CD4-positive, alpha-beta T cell treated with Interleukin-4 for 4 hours (primary cell): ENCODE results near the gene CCDC106.
A peak's percentile ranks its signal among the peaks of the same experiment; 100 is the strongest.

Experiments
- DNase-seq: peaks from one replicate; pipeline ENCODE4 v3.0.0-alpha.2; 2020

CCDC106 gene

GRCh38 chr19:55670280-55671053, 22.5 kb downstream of the CCDC106 start:
- no peak for DNase-seq

- no peak for DNase-seq
These were observed 23.0 kb downstream of the CCDC106 start for GRCh38 chr19:55671054-55671378.

- DNase-seq, result no peak
These were observed 24.4 kb downstream of the CCDC106 start for GRCh38 chr19:55672418-55672817.

- DNase-seq, result no peak
These were observed 25.5 kb downstream of the CCDC106 start for GRCh38 chr19:55673465-55673864.

- DNase-seq, result no peak
These were observed 25.9 kb downstream of the CCDC106 start for GRCh38 chr19:55673889-55674288.

- no peak for DNase-seq
These were observed 26.4 kb downstream of the CCDC106 start for GRCh38 chr19:55674459-55674840.

GRCh38 chr19:55674841-55675660, 27.0 kb downstream of the CCDC106 start, which contains the start of gene EPN1:
EPN1 (plus strand) TSS chr19:55675226; CDS start chr19:55678628, 3,402 bp downstream.
- peak; percentile 96 for DNase-seq

- DNase-seq, result no peak
These were observed 27.8 kb downstream of the CCDC106 start for GRCh38 chr19:55675661-55676354.

- DNase-seq, result no peak
These were observed 28.4 kb downstream of the CCDC106 start for GRCh38 chr19:55676383-55676782.

GRCh38 chr19:55676889-55677505, 29.0 kb downstream of the CCDC106 start:
- DNase-seq, result no peak

GRCh38 chr19:55677572-55678028, 29.6 kb downstream of the CCDC106 start:
- DNase-seq, result no peak

- peak; percentile 19 for DNase-seq
These were observed 30.2 kb downstream of the CCDC106 start for GRCh38 chr19:55678121-55678671.

GRCh38 chr19:55679343-55680257, 31.6 kb downstream of the CCDC106 start:
- no peak for DNase-seq

- no peak for DNase-seq
These were observed 32.5 kb downstream of the CCDC106 start for GRCh38 chr19:55680339-55681130.

GRCh38 chr19:55681131-55682092, 33.4 kb downstream of the CCDC106 start:
- DNase-seq, result no peak

GRCh38 chr19:55683449-55684261, 35.6 kb downstream of the CCDC106 start:
- no peak for DNase-seq

- no peak for DNase-seq
These were observed 37.1 kb downstream of the CCDC106 start for GRCh38 chr19:55684946-55685681.

- DNase-seq, result no peak
These were observed 37.8 kb downstream of the CCDC106 start for GRCh38 chr19:55685776-55686175.
